T follicular helper cell (primary cell): ENCODE results near the gene CASP6.

Source experiments
- DNase-seq: peaks from one replicate; pipeline ENCODE4 v3.0.0-alpha.2; 2020; ENCODE audit warnings: low read depth

CASP6 gene

DNA sequence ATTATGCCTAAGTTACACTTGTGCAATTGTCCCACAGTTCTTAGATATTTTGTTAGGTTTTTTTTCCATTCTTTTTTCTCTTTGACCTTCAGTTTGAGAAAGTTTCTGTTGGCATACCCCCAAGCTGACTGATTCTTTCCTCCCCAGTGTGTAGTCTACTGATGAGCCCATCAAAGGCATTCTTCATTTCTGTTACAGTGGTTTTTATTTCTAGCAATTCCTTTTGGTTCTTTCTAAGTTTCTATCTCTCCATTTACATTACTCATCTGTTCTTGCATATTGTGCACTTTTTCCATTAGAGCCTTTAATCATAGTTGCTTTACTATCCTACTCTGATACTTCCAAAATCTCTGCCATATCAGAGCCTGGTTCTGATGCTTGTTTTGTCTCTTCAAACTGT is 31.9 kb downstream of the CASP6 start:
- no peak for DNase-seq

DNA sequence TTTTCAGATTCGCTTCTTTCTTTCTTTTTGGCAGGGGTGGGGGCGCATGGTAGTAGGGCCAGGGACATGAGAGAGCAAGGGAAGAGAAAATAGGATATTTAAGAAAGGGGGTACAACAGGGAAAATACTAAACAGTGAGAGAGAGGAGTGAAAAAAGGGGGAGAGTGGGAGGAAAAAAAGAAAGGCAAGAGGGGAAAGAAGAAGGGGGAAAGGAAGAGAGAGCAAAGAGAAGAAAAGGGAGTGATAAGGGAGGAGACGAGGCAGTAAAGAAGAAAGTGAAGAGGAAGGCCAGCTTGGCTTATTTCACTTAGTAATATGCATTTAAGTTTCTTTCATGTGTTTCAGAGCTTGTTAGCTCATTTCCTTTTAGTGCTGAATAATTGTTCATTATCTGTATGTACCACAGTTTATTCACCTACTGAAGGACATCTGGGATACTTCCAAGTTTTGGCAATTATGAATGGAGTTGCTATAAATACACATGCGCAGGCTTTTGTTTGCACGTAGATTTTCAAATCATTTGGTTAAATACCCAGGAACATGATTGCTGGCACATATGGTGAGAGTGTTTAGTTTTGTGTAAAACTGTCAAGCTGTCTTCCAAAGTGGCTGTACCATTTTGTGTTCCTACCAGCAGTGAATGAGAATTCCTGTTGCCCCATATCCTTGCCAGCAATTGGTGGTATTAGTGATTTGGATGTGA is 37.3 kb downstream of the CASP6 start:
- DNase-seq, result no peak

DNA sequence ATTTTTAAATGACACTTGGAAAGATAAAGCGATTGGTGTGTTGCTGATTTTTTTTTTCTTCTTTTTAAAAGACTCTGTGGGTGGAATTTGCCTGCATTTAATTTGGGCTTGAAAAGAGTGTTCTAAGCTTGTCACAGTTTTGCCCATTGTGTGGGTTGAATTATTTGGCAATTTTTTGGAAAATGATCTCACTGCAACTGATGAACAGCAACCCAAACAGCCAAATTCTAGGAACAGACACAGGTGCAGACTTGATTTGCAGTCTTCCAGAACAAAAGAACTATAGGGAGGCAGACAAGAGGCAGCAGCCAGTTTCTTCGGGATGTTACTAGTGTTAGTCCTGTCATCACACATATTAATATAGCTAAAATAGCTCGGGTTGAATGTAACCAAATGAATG is 40.5 kb downstream of the CASP6 start:
- DNase-seq, result no peak

DNA sequence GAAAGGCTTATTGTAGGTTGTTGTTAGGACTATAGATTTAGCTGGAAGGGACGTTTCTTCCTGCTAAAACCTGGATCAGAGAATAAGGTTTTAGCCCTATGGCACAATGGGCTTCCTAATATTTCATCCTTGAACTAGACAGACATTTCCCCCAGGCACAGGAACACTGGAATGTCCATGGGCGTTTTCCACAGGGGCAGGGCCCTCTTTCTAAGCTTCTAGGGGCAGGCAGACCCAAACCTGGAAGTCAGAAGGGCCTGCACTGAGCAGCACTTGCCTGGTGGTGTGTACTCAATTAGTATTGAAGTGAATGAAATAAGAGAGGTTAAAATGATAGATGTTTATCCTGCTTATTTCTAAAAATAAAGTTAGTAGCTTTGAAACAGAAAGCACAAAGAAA is 41.1 kb downstream of the CASP6 start:
- DNase-seq, result no peak

DNA sequence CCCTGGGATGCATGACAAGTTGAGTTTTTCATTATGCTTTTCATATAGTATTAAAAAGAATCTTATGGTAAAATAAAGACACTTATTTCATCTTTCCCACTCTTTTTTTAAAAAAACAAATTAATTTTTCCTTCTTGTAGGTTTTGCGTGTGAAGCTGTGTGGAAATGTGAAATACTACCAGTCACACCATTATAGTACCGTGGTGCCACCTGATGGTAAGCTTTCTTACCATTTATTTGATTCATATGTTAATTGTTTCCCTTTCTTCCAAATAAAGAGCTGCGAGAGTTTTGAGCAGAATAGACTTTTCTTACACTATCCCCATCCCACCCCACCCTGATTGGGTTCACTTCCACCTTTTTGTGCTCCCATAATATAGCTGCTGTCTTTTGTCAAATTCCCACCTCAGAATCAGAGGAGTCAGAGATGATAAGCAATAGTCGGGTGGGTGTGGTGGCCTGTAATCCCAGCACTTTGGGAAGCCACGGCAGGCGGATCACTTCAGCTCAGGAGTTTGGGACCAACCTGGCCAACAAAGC is 44.3 kb downstream of the CASP6 start:
- no peak for DNase-seq

DNA sequence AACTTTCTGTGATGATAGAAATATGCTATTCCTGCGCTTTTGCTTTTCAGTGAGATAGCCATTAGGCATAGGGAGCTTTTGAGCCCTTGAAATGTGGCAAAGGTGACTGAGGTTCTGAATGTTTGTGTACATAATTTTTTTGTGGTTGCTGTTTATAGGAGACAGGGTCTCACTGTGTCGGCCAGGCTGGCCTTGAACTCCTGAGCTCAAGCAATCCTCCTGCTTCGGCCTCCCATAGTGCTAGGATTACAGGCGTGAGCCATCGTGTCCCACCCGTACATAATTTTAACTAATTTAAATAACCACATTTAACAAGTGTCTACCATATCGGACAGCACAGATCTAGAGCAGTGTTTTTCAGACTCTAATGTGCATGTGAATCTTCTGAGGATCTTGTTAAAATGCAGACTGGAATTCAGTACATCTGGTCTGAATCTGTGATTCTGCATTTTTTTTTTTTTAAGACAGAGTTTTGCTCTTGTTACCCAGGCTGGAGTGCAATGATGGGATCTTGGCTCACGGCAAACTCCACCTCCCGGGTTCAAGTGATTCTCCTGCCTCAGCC is 45.3 kb downstream of the CASP6 start:
- no peak for DNase-seq

DNA sequence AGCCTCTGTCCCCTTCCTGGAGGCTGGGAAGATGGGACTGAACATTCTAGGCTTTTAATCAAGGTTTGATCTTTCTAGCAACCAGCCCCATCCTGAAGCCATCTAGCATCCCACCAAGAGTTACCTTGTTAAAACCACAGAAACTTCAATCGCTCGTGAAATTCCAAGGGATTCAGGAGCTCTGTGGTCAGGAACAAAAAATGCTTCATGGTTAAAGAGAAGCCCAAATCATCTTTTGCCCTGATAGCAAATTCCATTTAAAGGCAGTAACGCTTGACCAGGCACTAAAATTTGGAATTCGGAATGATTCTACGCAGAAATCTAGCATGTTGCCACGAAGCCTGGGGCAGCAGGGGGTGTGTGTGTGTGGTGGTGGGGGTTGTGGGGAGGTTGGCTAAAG is 47.8 kb downstream of the CASP6 start:
- DNase-seq, result no peak

DNA sequence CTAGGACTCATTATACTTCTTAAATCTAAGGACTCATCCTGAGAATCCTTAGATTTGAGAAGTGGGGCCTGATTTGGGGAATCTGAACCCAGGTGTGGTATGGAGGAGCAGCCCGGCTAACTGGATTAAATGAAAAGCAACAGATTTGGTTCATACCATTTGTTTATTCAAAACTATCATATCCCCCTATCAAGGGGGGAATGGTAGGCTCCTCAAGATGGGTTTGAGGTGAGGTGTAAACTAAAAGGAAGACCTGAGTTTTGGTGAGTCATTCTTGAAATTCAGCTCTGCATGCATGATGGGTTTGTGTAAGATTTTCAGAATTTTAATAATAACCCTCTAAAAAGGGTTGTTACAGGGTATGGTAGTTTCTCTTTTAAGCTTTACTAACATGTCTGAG is 53.4 kb downstream of the CASP6 start:
- no peak for DNase-seq

DNA sequence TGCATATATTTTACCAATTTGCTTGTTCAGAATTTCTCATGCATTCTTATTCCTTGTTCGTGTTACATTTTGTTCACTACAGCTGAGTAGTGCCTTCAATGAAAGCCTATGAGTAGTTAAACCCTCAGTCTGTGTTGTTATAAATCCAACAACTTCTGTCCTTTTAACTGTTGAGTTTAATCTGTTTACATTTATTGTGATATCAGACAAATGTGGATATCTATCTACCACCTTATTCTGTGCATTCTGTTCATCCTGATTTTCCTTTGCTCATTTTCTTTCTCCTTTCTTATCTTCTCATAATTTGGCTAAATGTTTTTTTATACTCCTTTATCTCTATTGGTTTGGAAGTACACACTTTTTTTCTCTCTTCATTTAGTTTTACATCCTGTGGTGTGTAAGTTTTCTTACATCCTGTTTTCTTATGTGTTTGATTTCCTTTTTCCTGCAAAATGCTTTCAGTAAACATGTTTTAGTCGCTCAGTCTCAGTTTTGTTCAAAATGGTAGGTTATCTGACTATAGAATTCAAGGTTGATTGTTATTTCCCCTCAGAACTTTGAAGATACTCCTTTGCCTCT is 54.2 kb downstream of the CASP6 start:
- DNase-seq, result no peak

DNA sequence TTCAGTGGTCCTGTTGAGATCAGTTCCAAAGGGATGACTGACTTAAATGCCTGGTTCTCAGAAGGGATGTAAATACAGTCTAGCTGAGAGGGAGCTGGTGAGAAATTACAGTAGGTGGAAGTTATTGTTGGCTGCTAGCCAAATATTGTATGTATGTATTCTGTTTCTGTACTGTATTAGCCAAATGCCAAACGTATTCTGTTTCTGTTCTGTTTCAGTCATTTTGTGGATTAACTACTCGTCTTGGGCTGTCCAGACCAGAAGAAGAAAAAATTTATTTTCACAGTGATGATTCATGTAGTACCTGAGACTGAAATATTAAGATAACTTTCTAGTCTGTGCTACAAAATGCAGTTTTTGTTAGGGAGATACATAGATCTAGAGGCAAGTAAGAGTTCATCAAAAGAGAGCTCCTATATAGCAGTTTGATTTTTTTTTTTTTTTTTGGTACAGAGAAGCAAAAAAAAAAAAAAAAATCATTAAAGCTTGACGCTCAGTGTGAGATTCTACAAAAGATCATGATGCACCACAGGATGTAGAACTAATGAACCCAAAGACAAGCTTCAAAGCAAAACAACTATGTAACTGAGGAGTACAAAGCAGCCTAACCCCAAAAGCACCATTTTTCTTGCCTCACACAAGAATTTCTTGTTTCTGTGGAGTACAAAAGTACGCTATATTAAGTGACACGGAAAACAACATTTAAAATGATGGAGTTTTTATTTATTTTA is 54.8 kb downstream of the CASP6 start:
- peak; percentile 19 for DNase-seq

DNA sequence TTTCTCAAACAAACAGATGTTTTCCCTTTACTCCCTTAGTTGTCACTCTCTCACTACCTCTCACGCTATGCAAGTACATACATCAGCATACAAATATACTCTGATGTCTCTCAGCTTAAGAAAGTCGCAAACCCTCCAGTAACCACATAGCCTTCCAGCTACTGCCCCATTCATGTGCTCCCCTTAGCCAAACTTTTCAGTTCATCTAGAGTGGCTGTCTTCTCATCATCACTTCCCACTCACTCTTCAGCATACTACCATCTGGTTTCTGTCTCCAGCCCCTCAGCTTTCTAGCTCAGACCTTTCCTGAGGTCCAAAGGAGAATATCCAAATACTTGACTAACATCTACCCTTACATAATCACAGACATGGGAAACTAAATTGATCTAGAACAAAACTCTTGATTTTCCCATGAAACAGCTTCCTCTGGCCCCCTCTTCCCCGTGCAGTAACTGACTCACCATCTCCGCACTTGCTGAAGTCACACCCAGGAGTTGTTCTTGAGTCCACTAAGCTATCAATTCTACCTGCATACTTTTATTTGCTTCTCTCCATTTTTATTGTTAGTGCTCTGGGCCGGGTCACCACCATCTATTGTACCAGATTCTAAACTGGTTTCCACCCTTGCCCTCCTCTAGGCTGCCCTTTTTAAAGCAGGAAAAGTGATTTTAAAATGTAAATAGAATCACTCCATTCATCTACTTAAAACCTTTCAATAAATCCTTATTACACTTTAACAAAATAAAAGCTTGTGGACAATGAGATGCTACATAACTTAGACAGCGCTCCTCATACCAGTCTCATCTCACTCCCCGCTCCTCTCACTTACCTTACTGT is 57.2 kb downstream of the CASP6 start:
- DNase-seq, result no peak

DNA sequence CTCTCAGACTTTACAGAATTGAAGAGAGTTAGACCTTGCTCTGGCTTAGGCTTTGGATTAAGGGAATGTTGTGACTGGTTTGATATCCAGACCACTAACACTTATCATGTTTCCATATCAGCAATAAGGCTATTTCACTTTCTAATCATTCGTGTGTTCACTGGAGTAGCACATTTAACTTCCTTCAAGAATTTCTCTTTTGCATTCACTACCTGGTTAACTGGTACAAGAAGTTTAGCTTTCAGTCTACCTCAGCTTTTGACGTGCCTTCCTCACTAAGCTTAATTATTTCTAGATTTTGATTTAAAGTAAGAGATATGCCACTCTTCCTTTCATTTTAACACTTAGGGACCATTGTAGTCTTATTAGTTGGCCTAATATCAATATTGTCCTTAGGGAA is 62.6 kb downstream of the CASP6 start:
- no peak for DNase-seq
